ENCODE measurements around the gene SLC22A8. TPM values are rescaled to one million over a fixed set of nuclear protein-coding genes. Genes with fewer than 3 reads are reported as not detected.

SLC22A8 gene
- total and polyA plus RNA-seq, 10 donors, result not detected

DNA sequence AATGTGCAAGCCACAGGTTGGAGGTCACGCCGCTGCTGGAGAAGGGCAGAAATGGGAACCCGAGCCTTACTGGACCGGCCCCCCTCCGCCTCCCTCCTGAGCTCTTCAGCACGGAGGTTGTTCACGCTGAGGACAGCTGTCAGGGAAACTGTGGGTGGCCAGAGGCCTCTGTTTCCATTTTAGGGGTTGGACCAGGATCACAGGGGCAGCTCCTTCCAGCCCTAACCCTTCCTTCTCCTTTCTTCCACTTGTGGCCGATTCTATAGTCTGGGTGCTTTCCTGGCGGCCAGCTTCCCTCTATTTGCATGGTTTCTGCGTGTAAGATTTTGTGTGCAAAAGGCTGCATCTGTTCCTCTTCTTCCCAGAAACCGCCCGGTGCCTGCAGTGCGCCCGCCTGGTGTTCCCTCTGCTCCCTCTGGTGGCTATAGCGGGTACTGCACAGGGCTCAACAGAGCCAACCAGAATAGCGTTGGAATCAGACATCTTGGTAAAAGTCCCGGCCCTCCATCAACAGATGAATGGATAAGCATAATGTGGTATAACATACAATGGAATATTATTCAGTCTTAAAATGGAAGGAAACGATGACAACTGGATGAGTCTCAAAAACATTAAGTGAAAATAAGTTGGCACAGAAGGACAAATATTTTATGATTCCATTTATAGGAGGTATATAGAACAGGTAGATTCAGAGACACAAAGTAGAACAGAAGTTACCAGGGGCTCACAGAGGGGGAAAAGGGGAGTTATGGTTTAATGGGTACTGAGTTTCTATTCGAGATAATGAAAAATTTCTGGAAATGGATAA lies 8.4 kb upstream of the SLC22A8 start:
- Histone ChIP-seq H3K36me3 (no peaks in the 10 kb centered on the region), H3K27ac (no peak overlapping the region), H3K9me3 (peaks cover 0 to 6% (median 0%) of the 10 kb centered on the region in 8 donors), H3K4me1 (peaks cover 0 to 9% (median 5%) of the 10 kb centered on the region in 6 donors), H3K4me3 (no peak overlapping the region), H3K27me3 (replicated peaks in 1 of 7) (peaks cover 0 to 36% (median 0%) of the 10 kb centered on the region in 7 donors)
- intact Hi-C loops (cut with DNase I; ENCODE audit: low total_unique reads), result loop anchor here (2.0 kb wide), 1 partner anchor 117 kb away; no protein-coding TSS in a partner anchor
- TF ChIP-seq POLR2A (IDR thresholded peaks at IDR 0.05), result no peak
- peak in 1 of 3 donors; percentile 31 for TF ChIP-seq POLR2AphosphoS5 (IDR thresholded peaks at IDR 0.05)
- TF ChIP-seq, protein P1, sequence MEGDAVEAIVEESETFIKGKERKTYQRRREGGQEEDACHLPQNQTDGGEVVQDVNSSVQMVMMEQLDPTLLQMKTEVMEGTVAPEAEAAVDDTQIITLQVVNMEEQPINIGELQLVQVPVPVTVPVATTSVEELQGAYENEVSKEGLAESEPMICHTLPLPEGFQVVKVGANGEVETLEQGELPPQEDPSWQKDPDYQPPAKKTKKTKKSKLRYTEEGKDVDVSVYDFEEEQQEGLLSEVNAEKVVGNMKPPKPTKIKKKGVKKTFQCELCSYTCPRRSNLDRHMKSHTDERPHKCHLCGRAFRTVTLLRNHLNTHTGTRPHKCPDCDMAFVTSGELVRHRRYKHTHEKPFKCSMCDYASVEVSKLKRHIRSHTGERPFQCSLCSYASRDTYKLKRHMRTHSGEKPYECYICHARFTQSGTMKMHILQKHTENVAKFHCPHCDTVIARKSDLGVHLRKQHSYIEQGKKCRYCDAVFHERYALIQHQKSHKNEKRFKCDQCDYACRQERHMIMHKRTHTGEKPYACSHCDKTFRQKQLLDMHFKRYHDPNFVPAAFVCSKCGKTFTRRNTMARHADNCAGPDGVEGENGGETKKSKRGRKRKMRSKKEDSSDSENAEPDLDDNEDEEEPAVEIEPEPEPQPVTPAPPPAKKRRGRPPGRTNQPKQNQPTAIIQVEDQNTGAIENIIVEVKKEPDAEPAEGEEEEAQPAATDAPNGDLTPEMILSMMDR (IDR thresholded peaks at IDR 0.05 in 8 of 11, conservative IDR thresholded peaks at IDR 0.05 in 3 of 11), result peak; percentile 96 to 100 (median 98)
- 12 to 16% (median 14%) methylated on average over 19 of the region's 19 CpGs for WGBS, 5 donors
- peak; percentile 93 for DNase-seq

GRCh38 chr11:63023222-63023814 lies 7.7 kb upstream of the SLC22A8 start:
- DNase-seq, result no peak
- Histone ChIP-seq H3K27me3 (replicated peaks in 1 of 7) (peaks cover 0 to 42% (median 0%) of the 10 kb centered on the region in 7 donors), H3K36me3 (no peaks in the 10 kb centered on the region), H3K4me1 (peaks cover 0 to 9% (median 5%) of the 10 kb centered on the region in 6 donors), H3K9me3 (peaks cover 0 to 6% (median 0%) of the 10 kb centered on the region in 8 donors), H3K4me3 (no peak overlapping the region), H3K27ac (no peak overlapping the region)
- no peak for TF ChIP-seq POLR2A (IDR thresholded peaks at IDR 0.05)
- no peak for TF ChIP-seq POLR2AphosphoS5 (IDR thresholded peaks at IDR 0.05)
- TF ChIP-seq, protein P1 (IDR thresholded peaks at IDR 0.05 in 8 of 11, conservative IDR thresholded peaks at IDR 0.05 in 3 of 11), result no peak
- intact Hi-C loops (cut with DNase I; ENCODE audit: low total_unique reads), result no loop called here
- WGBS, 5 donors, result 84 to 88% (median 86%) methylated on average over 11 of the region's 11 CpGs

DNA sequence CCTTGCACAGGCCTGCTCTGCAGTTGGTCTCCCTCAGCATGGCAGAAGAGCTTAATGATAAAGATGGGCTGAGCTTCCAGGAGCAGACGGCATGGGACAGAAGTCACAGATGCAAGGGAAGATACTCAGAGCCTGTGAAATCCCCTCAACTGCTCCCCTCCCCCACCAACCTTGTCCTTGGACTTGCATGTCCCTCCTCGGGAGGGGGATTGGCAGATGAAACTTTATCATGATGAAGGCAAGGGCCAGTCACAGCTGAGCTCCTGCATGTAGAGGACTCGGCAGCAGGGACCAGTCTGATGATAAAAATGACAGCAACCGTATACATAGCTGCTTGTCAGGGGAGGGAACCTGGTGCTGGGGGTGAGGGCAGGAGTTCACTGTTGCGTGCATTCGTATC lies 6.8 kb upstream of the SLC22A8 start:
- DNase-seq, result no peak
- intact Hi-C loops (cut with DNase I; ENCODE audit: low total_unique reads), result no loop called here
- WGBS, 5 donors, result 74 to 90% (median 80%) methylated on average over 5 to 6 of the region's 6 CpGs
- no peak overlapping the region for H3K4me3 ChIP-seq
- H3K9me3 ChIP-seq, result peaks cover 0 to 6% (median 0%) of the 10 kb centered on the region in 8 donors
- TF ChIP-seq POLR2A (IDR thresholded peaks at IDR 0.05) (no peak), POLR2AphosphoS5 (IDR thresholded peaks at IDR 0.05) (no peak)
- TF ChIP-seq, protein P1 (IDR thresholded peaks at IDR 0.05 in 8 of 11, conservative IDR thresholded peaks at IDR 0.05 in 3 of 11), result no peak
- no peaks in the 10 kb centered on the region for H3K36me3 ChIP-seq
- H3K4me1 ChIP-seq, result peaks cover 0 to 9% (median 5%) of the 10 kb centered on the region in 6 donors
- H3K27ac ChIP-seq, result no peak overlapping the region
- peaks cover 0 to 46% (median 0%) of the 10 kb centered on the region in 7 donors for H3K27me3 ChIP-seq (replicated peaks in 1 of 7)

Data from spleen (tissue), 11 donors.